GM12878 (cell line): Measurements from ENCODE around the gene ZNF213. TPM values are rescaled to one million over a fixed set of nuclear protein-coding genes. Genes with fewer than 3 reads are reported as not detected.

Experiments used
- ATAC-seq: fragments of 200-7000 bp; cut with Tn5 transposase; 3 replicates; pipeline ENCODE4 v1.9.1; 2020; ENCODE audit warnings: mild to moderate bottlenecking, moderate library complexity
- BruUV-seq: library from RNA; stranded (reverse); fragments of 400-500 nt; replicated peaks from 2 replicates; lab custom pipeline; 2021; lab: Mats Ljungman, UMichigan
- CTCF ChIA-PET: fragments of 300-600 bp; sonication (Branson Sonifier 250); formaldehyde crosslinking; extraction: SDS; loops from one replicate; lab custom pipeline; 2021; ENCODE audit warnings: inconsistent platforms; lab: Yijun Ruan, JAX
- POLR2A ChIA-PET: fragments of 350-600 bp; formaldehyde crosslinking; extraction: SDS; loops from one replicate; lab custom pipeline; 2021; ENCODE audit warnings: inconsistent platforms; lab: Charles Lee
- RAD21 ChIA-PET: fragments of 300-600 bp; sonication (Branson Sonifier 250); formaldehyde crosslinking; loops from one replicate; lab custom pipeline; 2023; ENCODE audit warnings: antibody characterized with exemption; ENCODE audit not compliant: unreplicated experiment; lab: Charles Lee
- SMC1A ChIA-PET: fragments of 300-600 bp; sonication (Branson Sonifier 250); formaldehyde crosslinking; loops from one replicate; lab custom pipeline; 2023; ENCODE audit not compliant: unreplicated experiment, uncharacterized antibody; lab: Charles Lee
- DNase-seq: peaks from one replicate; pipeline ENCODE4 v3.0.0-alpha.2; 2011; ENCODE audit warnings: low read depth, low spot score
- FAIRE-seq: peaks from 3 replicates; lab custom pipeline; 2011; peaks lifted over from hg19 to GRCh38; lab: Jason Lieb, UNC
- H2AFZ ChIP-seq: 2 replicates; pipeline ENCODE4 v1.6.0; 2011; ENCODE audit warnings: low read depth, low read length, control low read depth; ENCODE audit not compliant: control insufficient read depth
- H3K27ac ChIP-seq: 2 replicates; pipeline ENCODE4 v1.5.1; 2011; ENCODE audit warnings: control low read depth; ENCODE audit not compliant: control insufficient read depth, insufficient read depth
- H3K27me3 ChIP-seq, 2 experiments: replicated peaks in 1 of 2; 2 replicates each; pipeline versions ENCODE4 v1.6.0 to v1.6.1; 2011; ENCODE audit warnings: low read length in 1 of 2; ENCODE audit not compliant: control insufficient read depth in 2 of 2, insufficient read depth in 2 of 2
- H3K36me3 ChIP-seq, 2 experiments: 2 replicates each; pipeline ENCODE4 v1.5.1; 2011; ENCODE audit warnings: low read length in 1 of 2; ENCODE audit not compliant: control insufficient read depth in 2 of 2, insufficient read depth in 2 of 2
- H3K4me1 ChIP-seq: 2 replicates; pipeline ENCODE4 v1.6.1; 2011; ENCODE audit warnings: mild to moderate bottlenecking, low read length, moderate library complexity, mixed read lengths; ENCODE audit not compliant: control insufficient read depth, insufficient read depth
- H3K4me2 ChIP-seq: 2 replicates; pipeline ENCODE4 v1.6.0; 2011; ENCODE audit warnings: control low read depth; ENCODE audit not compliant: control insufficient read depth, insufficient read depth
- H3K4me3 ChIP-seq: fragments of 200-600 bp; sonication (generic); 2 replicates; pipeline ENCODE4 v1.5.1; 2016
- H3K79me2 ChIP-seq: 2 replicates; pipeline ENCODE4 v1.6.0; 2011; ENCODE audit warnings: low read length; ENCODE audit not compliant: control insufficient read depth, insufficient read depth
- H3K9ac ChIP-seq: 2 replicates; pipeline ENCODE4 v1.8.0; 2011; ENCODE audit warnings: low read length, control low read depth, mixed read lengths; ENCODE audit not compliant: control insufficient read depth, insufficient read depth
- H3K9me3 ChIP-seq: replicated peaks from 3 replicates; pipeline ENCODE4 v1.5.1; 2011; ENCODE audit warnings: mild to moderate bottlenecking, low read length; ENCODE audit not compliant: control insufficient read depth, insufficient read depth
- H4K20me1 ChIP-seq: 2 replicates; pipeline ENCODE4 v1.6.0; 2011; ENCODE audit not compliant: control insufficient read depth, insufficient read depth
- CHD1 ChIP-seq: IDR thresholded peaks from 2 replicates; pipeline ENCODE4 v1.6.1; 2012; ENCODE audit warnings: low read depth, low read length, improper control_type of control experiment
- EGR1 ChIP-seq, 2 experiments: IDR thresholded peaks; 1 replicate in 1 of 2; 2 replicates in 1 of 2; pipeline ENCODE4 v1.6.1; 2011 to 2012; ENCODE audit warnings: low read depth in 2 of 2, low read length in 2 of 2, borderline replicate concordance in 1 of 2, mild to moderate bottlenecking in 1 of 2, moderate library complexity in 1 of 2
- ESRRA ChIP-seq: IDR thresholded peaks from 2 replicates; pipeline ENCODE4 v1.6.1; 2012; ENCODE audit warnings: mild to moderate bottlenecking, low read length, improper control_type of control experiment
- MTA2 ChIP-seq: fragments of 450-650 bp; IDR thresholded peaks from 2 replicates; pipeline ENCODE4 v1.6.1; 2016; ENCODE audit warnings: low read depth, mild to moderate bottlenecking, moderate library complexity
- NFXL1 ChIP-seq: fragments of 450-650 bp; IDR thresholded peaks from 2 replicates; pipeline ENCODE4 v1.6.1; 2017; ENCODE audit warnings: antibody characterized with exemption, mild to moderate bottlenecking, borderline replicate concordance
- PML ChIP-seq: IDR thresholded peaks from 2 replicates; pipeline ENCODE4 v1.6.1; 2012; ENCODE audit warnings: low read length, inconsistent platforms
- RELA ChIP-seq: fragments of 450-650 bp; IDR thresholded peaks from 2 replicates; pipeline ENCODE4 v1.8.0; 2014; ENCODE audit warnings: borderline replicate concordance; ENCODE audit not compliant: partially characterized antibody
- TCF7 ChIP-seq: IDR thresholded peaks from 2 replicates; pipeline ENCODE4 v1.6.1; 2014; ENCODE audit warnings: antibody characterized with exemption, borderline replicate concordance
- ZNF24 ChIP-seq: fragments of 450-650 bp; IDR thresholded peaks from 2 replicates; pipeline ENCODE4 v1.6.1; 2017; ENCODE audit warnings: antibody characterized with exemption, mild to moderate bottlenecking
- WGBS: methylation state at CpG from one replicate; pipeline ENCODE4 v1.1.6; 2016; ENCODE audit warnings: low lambda C conversion rate; ENCODE audit not compliant: insufficient replicate concordance, insufficient coverage; ENCODE audit errors: missing lambda C conversion rate; 5-methylcytosine and 5-hydroxymethylcytosine counted together
- in situ Hi-C: fragments of 300-500 bp; cut with MboI; formaldehyde crosslinking; loops from 9 replicates; pipeline ENCODE4 v1.14.3; 2018; ENCODE audit warnings: mixed read lengths
- intact Hi-C: fragments of 100-400 bp; cut with micrococcal nuclease; formaldehyde crosslinking; loops from one replicate; pipeline ENCODE4 v1.14.2; 2022; ENCODE audit not compliant: unreplicated experiment
- polyA plus RNA-seq, 11 experiments: library from polyadenylated mRNA; depleted of rRNA in 4 of 11; unstranded in 6 of 11; stranded (reverse) in 5 of 11; fragments of >200 nt; fragmentation: Nextera tagmentation in 4 of 11; fragmentation: Illumina TruSeq in 1 of 11; extraction: Ambion mirVana in 4 of 11; extraction: Trizol in 1 of 11; gene quantifications; 1 replicate in 1 of 11; 2 replicates in 10 of 11; pipeline versions ENCODE4 v1.2.1 to v1.2.3, GENCODE V29; 2011 to 2016; ENCODE audit warnings: inconsistent platforms in 2 of 11, missing spikeins in 2 of 11, low read depth in 1 of 11
- total RNA-seq, 4 experiments: library from RNA; depleted of rRNA in 3 of 4; stranded (reverse); fragments of >200 nt in 3 of 4; fragmentation: Illumina TruSeq in 1 of 4; extraction: Trizol in 1 of 4; gene quantifications; 2 replicates each; pipeline versions ENCODE4 v1.2.1 to v1.2.3, GENCODE V29; 2013 to 2021
- TF ChIP-seq, protein P1 (sequence below): fragments of 450-650 bp; IDR thresholded peaks from 2 replicates; pipeline ENCODE4 v1.6.1; 2017; ENCODE audit warnings: mild to moderate bottlenecking, moderate library complexity
- TF ChIP-seq, protein P2 (sequence below): IDR thresholded peaks from 2 replicates; pipeline ENCODE4 v1.6.1; 2012; ENCODE audit warnings: mild to moderate bottlenecking, low read depth, low read length
- TF ChIP-seq, protein P3 (sequence below): fragments of 450-650 bp; IDR thresholded peaks from 2 replicates; pipeline ENCODE4 v1.6.1; 2018; ENCODE audit warnings: borderline replicate concordance, mild to moderate bottlenecking; ENCODE audit not compliant: partially characterized antibody

ZNF213 gene
- total and polyA plus RNA-seq, 10 of the 15 experiments (the other 5 are each of a cell fraction or from before 2014, with no cell fraction given): 0.53 to 9.4 (median 1.1) TPM

DNA sequence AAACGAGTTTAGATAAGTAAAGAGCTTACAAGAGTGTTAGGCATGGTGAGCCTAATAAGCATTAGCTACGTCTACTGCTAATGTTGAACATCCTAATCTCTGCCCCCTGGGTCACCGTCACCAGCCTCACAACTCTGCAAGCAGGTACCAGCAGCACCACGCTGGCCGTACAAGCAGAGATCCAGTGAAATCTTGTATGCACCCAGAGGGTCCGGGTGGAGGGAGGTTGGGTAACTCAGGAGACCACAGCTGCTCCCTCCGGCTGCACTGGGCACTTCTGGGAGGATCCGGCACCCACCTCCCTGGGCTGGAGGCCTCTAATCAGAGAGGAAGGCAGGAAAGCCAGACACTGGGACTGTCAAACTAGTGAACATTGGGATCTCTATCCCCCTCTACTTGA, 44.8 kb downstream of the ZNF213 start (continued):
- TF ChIP-seq, protein P1, sequence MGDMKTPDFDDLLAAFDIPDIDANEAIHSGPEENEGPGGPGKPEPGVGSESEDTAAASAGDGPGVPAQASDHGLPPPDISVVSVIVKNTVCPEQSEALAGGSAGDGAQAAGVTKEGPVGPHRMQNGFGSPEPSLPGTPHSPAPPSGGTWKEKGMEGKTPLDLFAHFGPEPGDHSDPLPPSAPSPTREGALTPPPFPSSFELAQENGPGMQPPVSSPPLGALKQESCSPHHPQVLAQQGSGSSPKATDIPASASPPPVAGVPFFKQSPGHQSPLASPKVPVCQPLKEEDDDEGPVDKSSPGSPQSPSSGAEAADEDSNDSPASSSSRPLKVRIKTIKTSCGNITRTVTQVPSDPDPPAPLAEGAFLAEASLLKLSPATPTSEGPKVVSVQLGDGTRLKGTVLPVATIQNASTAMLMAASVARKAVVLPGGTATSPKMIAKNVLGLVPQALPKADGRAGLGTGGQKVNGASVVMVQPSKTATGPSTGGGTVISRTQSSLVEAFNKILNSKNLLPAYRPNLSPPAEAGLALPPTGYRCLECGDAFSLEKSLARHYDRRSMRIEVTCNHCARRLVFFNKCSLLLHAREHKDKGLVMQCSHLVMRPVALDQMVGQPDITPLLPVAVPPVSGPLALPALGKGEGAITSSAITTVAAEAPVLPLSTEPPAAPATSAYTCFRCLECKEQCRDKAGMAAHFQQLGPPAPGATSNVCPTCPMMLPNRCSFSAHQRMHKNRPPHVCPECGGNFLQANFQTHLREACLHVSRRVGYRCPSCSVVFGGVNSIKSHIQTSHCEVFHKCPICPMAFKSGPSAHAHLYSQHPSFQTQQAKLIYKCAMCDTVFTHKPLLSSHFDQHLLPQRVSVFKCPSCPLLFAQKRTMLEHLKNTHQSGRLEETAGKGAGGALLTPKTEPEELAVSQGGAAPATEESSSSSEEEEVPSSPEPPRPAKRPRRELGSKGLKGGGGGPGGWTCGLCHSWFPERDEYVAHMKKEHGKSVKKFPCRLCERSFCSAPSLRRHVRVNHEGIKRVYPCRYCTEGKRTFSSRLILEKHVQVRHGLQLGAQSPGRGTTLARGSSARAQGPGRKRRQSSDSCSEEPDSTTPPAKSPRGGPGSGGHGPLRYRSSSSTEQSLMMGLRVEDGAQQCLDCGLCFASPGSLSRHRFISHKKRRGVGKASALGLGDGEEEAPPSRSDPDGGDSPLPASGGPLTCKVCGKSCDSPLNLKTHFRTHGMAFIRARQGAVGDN: no peak
- TF ChIP-seq ZNF24 (no peak), RELA (no peak), MTA2 (no peak)

DNA sequence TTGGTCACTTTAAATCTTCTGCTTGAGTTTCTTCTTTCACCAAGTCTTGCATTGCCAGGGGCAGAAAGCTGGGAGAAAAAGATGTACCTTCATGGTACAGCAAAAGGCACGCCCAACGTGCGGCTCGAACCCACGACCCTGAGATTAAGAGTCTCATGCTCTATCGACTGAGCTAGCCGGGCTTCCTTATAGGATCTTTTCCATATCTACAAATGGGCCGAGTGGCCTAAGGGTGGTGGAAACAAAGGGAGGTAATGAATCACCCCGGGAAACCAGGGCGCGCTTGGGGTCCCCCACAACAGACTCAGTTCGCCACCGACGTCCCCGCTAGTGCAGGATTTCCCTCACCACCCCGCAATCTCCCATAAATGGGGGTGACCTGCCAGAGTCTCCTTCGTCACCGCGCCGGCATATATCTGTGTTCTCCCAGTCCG, 45.6 kb downstream of the ZNF213 start:
- peaks cover 10% of the 10 kb centered on the region; the same call in 1 of the 2 replicates for H3K4me1 ChIP-seq
- CTCF ChIA-PET: interaction anchor here (0.6 kb wide), 1 partner anchor 150 kb away, joined by 3 read pairs; no protein-coding TSS in a partner anchor
- H3K4me2 ChIP-seq: no peak overlapping the region
- no peaks in the 10 kb centered on the region for H4K20me1 ChIP-seq
- DNase-seq: no peak
- SMC1A ChIA-PET: no interaction called here
- ATAC-seq: no peak
- RAD21 ChIA-PET: no interaction called here
- H3K9me3 ChIP-seq: no peaks in the 10 kb centered on the region
- H3K4me3 ChIP-seq: no peak overlapping the region
- no peak overlapping the region for H3K9ac ChIP-seq
- POLR2A ChIA-PET: no interaction called here
- no peaks in the 10 kb centered on the region; a peak in 2 of 4 replicates for H3K27me3 ChIP-seq
- H3K36me3 ChIP-seq: no peaks in the 10 kb centered on the region
- no peak for FAIRE-seq
- H3K27ac ChIP-seq: no peak overlapping the region
- BruUV-seq: no TSS peak
- no peak overlapping the region for H2AFZ ChIP-seq
- no peaks in the 10 kb centered on the region for H3K79me2 ChIP-seq
- in situ Hi-C loops (no loop called here), intact Hi-C loops (no loop called here)
- WGBS: 41% methylated on average over 21 of the region's 21 CpGs
- TF ChIP-seq, protein P2, sequence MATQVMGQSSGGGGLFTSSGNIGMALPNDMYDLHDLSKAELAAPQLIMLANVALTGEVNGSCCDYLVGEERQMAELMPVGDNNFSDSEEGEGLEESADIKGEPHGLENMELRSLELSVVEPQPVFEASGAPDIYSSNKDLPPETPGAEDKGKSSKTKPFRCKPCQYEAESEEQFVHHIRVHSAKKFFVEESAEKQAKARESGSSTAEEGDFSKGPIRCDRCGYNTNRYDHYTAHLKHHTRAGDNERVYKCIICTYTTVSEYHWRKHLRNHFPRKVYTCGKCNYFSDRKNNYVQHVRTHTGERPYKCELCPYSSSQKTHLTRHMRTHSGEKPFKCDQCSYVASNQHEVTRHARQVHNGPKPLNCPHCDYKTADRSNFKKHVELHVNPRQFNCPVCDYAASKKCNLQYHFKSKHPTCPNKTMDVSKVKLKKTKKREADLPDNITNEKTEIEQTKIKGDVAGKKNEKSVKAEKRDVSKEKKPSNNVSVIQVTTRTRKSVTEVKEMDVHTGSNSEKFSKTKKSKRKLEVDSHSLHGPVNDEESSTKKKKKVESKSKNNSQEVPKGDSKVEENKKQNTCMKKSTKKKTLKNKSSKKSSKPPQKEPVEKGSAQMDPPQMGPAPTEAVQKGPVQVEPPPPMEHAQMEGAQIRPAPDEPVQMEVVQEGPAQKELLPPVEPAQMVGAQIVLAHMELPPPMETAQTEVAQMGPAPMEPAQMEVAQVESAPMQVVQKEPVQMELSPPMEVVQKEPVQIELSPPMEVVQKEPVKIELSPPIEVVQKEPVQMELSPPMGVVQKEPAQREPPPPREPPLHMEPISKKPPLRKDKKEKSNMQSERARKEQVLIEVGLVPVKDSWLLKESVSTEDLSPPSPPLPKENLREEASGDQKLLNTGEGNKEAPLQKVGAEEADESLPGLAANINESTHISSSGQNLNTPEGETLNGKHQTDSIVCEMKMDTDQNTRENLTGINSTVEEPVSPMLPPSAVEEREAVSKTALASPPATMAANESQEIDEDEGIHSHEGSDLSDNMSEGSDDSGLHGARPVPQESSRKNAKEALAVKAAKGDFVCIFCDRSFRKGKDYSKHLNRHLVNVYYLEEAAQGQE: no peak
- no peak for TF ChIP-seq TCF7
- TF ChIP-seq CHD1: no peak
- TF ChIP-seq ESRRA: no peak
- TF ChIP-seq, protein P3, sequence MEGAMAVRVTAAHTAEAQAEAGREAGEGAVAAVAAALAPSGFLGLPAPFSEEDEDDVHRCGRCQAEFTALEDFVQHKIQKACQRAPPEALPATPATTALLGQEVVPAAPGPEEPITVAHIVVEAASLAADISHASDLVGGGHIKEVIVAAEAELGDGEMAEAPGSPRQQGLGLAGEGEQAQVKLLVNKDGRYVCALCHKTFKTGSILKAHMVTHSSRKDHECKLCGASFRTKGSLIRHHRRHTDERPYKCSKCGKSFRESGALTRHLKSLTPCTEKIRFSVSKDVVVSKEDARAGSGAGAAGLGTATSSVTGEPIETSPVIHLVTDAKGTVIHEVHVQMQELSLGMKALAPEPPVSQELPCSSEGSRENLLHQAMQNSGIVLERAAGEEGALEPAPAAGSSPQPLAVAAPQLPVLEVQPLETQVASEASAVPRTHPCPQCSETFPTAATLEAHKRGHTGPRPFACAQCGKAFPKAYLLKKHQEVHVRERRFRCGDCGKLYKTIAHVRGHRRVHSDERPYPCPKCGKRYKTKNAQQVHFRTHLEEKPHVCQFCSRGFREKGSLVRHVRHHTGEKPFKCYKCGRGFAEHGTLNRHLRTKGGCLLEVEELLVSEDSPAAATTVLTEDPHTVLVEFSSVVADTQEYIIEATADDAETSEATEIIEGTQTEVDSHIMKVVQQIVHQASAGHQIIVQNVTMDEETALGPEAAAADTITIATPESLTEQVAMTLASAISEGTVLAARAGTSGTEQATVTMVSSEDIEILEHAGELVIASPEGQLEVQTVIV: no peak
- no peak for TF ChIP-seq MTA2
- TF ChIP-seq EGR1 (IDR thresholded peaks at IDR 0.05; ENCODE audit: borderline replicate concordance in 1 of 2, low read depth in 2 of 2, low read length in 2 of 2): no peak
- no peak for TF ChIP-seq PML
- TF ChIP-seq NFXL1: no peak
